WERI-Rb-1 (cell line): ENCODE results near the gene BMP15.

Experiments used
- DNase-seq: peaks from one replicate; pipeline ENCODE4 v3.0.0-alpha.2; 2020
- H3K27ac ChIP-seq: fragments of 250-450 bp; sonication (Bioruptor Pico); 2 replicates; pipeline ENCODE4 v1.5.1; 2020; ENCODE audit warnings: mild to moderate bottlenecking, moderate library complexity
- H3K27me3 ChIP-seq: fragments of 250-450 bp; sonication (Bioruptor Pico); 2 replicates; pipeline ENCODE4 v1.5.1; 2021; ENCODE audit warnings: mild to moderate bottlenecking, low read depth, moderate library complexity; ENCODE audit not compliant: insufficient read depth, severe bottlenecking
- H3K36me3 ChIP-seq: fragments of 250-450 bp; sonication (Bioruptor Pico); 2 replicates; pipeline ENCODE4 v1.5.1; 2020; ENCODE audit warnings: mild to moderate bottlenecking, moderate library complexity
- H3K4me3 ChIP-seq: 2 replicates; pipeline ENCODE4 v1.5.1; 2011; ENCODE audit warnings: low read depth, mild to moderate bottlenecking, control low read depth, low read length
- H3K9me3 ChIP-seq: fragments of 250-450 bp; sonication (Bioruptor Pico); 2 replicates; pipeline ENCODE4 v1.5.1; 2021; ENCODE audit warnings: mild to moderate bottlenecking, moderate library complexity; ENCODE audit not compliant: severe bottlenecking
- TF ChIP-seq, protein P1 (sequence below): IDR thresholded peaks from 2 replicates; pipeline ENCODE4 v1.5.1; 2011; ENCODE audit warnings: low read depth, mild to moderate bottlenecking, control low read depth, inconsistent platforms, low read length

BMP15 gene

DNA sequence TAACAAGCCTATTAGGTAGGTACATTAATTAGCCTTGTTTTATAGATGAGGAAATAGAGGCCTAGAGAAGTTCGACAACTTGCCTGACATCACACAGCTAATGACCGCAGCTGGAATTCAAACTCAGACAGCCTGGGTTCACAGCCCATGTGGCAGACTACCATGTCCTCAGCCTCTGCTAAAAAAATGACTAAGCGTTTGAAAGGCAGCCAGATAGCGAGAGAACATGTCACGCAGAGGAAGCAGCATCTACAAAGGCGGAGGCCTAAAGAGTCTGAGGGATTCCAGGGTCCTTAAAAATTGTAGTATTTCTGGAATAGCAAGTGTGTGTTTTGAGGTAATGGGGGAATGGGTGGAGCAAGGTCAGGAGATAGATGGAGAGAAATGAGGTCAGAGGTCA, 33.2 kb upstream of the BMP15 start:
- Histone ChIP-seq H3K27me3 (peaks cover 14% of the 10 kb centered on the region), H3K27ac (no peak overlapping the region), H3K36me3 (no peaks in the 10 kb centered on the region), H3K4me3 (no peak overlapping the region), H3K9me3 (no peaks in the 10 kb centered on the region)
- TF ChIP-seq, protein P1, sequence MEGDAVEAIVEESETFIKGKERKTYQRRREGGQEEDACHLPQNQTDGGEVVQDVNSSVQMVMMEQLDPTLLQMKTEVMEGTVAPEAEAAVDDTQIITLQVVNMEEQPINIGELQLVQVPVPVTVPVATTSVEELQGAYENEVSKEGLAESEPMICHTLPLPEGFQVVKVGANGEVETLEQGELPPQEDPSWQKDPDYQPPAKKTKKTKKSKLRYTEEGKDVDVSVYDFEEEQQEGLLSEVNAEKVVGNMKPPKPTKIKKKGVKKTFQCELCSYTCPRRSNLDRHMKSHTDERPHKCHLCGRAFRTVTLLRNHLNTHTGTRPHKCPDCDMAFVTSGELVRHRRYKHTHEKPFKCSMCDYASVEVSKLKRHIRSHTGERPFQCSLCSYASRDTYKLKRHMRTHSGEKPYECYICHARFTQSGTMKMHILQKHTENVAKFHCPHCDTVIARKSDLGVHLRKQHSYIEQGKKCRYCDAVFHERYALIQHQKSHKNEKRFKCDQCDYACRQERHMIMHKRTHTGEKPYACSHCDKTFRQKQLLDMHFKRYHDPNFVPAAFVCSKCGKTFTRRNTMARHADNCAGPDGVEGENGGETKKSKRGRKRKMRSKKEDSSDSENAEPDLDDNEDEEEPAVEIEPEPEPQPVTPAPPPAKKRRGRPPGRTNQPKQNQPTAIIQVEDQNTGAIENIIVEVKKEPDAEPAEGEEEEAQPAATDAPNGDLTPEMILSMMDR = no peak
- DNase-seq = no peak

DNA sequence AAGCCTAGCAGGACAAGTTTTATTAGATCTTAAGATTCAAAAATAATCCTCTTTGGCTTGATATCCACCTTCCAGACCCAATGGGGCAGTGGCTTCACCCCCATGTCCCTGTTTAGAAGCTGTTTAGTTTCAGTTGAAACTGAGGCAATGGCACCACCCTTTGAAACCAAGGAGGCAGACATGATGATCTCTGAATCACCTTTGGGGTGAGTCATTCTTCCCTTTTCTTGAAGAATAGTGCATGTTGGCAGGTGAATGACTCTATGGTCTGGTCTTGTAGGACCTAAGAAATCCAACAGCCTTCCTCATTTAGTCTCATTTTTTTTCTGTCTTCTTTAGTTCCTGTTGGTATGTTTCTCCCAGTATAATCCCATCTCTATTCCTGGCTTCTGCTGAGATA, 29.5 kb upstream of the BMP15 start:
- DNase-seq = no peak
- Histone ChIP-seq H3K36me3 (no peaks in the 10 kb centered on the region), H3K27me3 (peaks cover 15% of the 10 kb centered on the region), H3K4me3 (no peak overlapping the region), H3K27ac (no peak overlapping the region), H3K9me3 (no peaks in the 10 kb centered on the region)
- TF ChIP-seq, protein P1 = no peak

DNA sequence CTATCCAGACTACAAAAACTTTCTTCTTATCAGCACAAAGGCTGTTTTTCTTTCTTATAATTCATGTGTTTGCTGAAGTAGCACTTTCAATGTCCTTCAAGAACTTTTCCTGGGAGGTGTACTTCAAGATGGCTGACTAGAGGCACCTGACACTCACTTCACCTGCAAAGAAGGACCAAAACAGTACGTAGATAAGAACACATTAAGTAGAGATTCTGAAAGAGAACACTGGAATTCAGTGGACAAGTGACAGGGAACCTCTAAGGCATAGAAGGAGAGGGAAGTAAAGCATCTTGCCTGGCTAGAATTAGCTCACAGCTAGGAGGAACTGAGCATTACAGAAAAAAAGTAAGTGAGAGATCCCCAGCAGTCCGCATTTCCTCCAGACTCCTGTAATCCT, 21.7 kb upstream of the BMP15 start:
- Histone ChIP-seq H3K9me3 (peaks cover 3% of the 10 kb centered on the region), H3K4me3 (no peak overlapping the region), H3K27ac (no peak overlapping the region), H3K36me3 (no peaks in the 10 kb centered on the region), H3K27me3 (peaks cover 7% of the 10 kb centered on the region)
- TF ChIP-seq, protein P1 = no peak
- no peak for DNase-seq

DNA sequence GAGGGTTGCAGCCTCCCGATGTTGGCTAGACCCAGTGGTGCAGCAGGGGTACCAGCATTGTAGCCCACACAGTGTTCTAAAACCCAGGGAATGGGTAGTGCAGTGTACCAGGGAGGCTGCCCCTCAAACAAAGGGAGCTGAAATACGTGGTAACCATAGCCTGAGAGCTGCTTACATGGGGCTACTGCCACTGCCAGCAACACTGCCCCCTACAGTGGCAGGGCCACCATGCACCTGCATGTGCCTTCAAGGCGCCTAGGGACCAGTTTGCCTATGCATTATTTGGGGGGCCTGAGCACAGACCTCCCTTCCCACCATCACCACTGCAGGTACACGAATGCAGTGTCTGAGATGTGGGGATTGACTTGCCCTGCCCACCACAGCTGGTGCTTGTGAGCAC, 21.0 kb upstream of the BMP15 start:
- no peaks in the 10 kb centered on the region for H3K36me3 ChIP-seq
- H3K27me3 ChIP-seq = peaks cover 9% of the 10 kb centered on the region
- H3K4me3 ChIP-seq = no peak overlapping the region
- no peak overlapping the region for H3K27ac ChIP-seq
- TF ChIP-seq, protein P1 = 0 out of 2 replicates have a peak, but pooled peaks have one; percentile 17
- peaks cover 3% of the 10 kb centered on the region for H3K9me3 ChIP-seq
- no peak for DNase-seq

DNA sequence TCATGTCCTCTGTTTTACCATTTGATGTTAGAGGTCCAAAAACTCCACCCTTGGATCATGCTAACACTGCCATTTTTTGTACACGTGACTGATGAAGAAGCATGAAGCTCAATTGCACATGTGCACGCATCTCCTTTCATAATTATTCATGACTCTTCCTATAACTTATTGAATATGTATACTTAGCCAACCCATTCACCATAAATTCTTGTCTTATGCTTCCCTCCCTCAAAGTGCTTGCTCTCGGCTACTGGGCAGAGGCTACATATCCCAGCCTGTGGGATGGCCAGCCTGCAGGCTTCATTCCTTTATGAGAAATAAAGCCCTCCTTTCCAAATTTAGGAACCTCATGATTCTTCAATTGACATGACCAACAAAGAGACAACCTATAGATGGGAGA, 17.5 kb upstream of the BMP15 start:
- H3K27me3 ChIP-seq = peaks cover 9% of the 10 kb centered on the region
- TF ChIP-seq, protein P1 = no peak
- no peaks in the 10 kb centered on the region for H3K36me3 ChIP-seq
- H3K9me3 ChIP-seq = peaks cover 3% of the 10 kb centered on the region
- DNase-seq = no peak
- H3K4me3 ChIP-seq = no peak overlapping the region
- no peak overlapping the region for H3K27ac ChIP-seq

DNA sequence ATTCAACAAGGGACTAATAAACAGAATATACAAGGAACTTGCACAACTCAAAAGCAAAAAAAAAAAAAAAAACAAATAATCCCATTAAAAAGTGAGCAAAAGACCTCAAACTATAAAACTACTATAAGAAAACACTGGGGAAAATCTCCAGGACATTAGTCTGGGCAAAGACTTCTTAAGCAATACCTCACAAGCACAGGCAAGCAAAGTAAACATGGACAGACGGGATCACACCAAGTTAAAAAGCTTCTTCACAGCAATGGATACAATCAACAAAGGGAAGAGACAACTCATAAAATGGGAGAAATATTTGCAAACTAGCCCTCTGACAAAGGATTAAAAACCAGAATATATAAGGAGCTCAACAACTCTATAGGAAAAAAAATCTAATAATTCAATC, 17.1 kb upstream of the BMP15 start:
- H3K36me3 ChIP-seq = no peaks in the 10 kb centered on the region
- DNase-seq = no peak
- H3K27ac ChIP-seq = no peak overlapping the region
- H3K27me3 ChIP-seq = peaks cover 12% of the 10 kb centered on the region
- peaks cover 3% of the 10 kb centered on the region for H3K9me3 ChIP-seq
- TF ChIP-seq, protein P1 = no peak
- no peak overlapping the region for H3K4me3 ChIP-seq
